Measurements from ENCODE around the gene JAZF1.
"Not testable (repeated sequence)": the region's sequence is repeated elsewhere in the genome, so short reads cannot be mapped to it uniquely, and the experiment has no call there.

The JAZF1 gene

GRCh38 chr7:27872356-27873275 is 308.0 kb downstream of the JAZF1 start:
- no peak for DNase-seq (ENCODE audit: low read depth)

GRCh38 chr7:27871866-27872265 is 308.7 kb downstream of the JAZF1 start:
- DNase-seq (ENCODE audit: low read depth) = no peak

- DNase-seq (ENCODE audit: low read depth) = no peak
These were observed 309.5 kb downstream of the JAZF1 start for GRCh38 chr7:27871086-27871485.

GRCh38 chr7:27870595-27870994 is 310.0 kb downstream of the JAZF1 start:
- no peak for DNase-seq (ENCODE audit: low read depth)

GRCh38 chr7:27869056-27869455 is 311.5 kb downstream of the JAZF1 start:
- DNase-seq (ENCODE audit: low read depth) = no peak

- DNase-seq (ENCODE audit: low read depth) = no peak
These were observed 312.5 kb downstream of the JAZF1 start for GRCh38 chr7:27868131-27868550.

GRCh38 chr7:27866828-27867672 is 313.5 kb downstream of the JAZF1 start:
- no peak for DNase-seq (ENCODE audit: low read depth)

GRCh38 chr7:27866256-27866655 is 314.3 kb downstream of the JAZF1 start:
- DNase-seq (ENCODE audit: low read depth) = no peak

GRCh38 chr7:27863880-27864279 is 316.7 kb downstream of the JAZF1 start:
- DNase-seq (ENCODE audit: low read depth) = no peak

- DNase-seq (ENCODE audit: low read depth) = no peak
These were observed 318.8 kb downstream of the JAZF1 start for GRCh38 chr7:27861747-27862146.

GRCh38 chr7:27860800-27861199 is 319.8 kb downstream of the JAZF1 start:
- no peak for DNase-seq (ENCODE audit: low read depth)

GRCh38 chr7:27856703-27857485 is 323.7 kb downstream of the JAZF1 start:
- not testable (repeated sequence) for DNase-seq (ENCODE audit: low read depth)

GRCh38 chr7:27850531-27850930 is 330.1 kb downstream of the JAZF1 start:
- no peak for DNase-seq (ENCODE audit: low read depth)

- DNase-seq (ENCODE audit: low read depth) = no peak
These were observed 334.2 kb downstream of the JAZF1 start for GRCh38 chr7:27846388-27846787.

- no peak for DNase-seq (ENCODE audit: low read depth)
These were observed 336.9 kb downstream of the JAZF1 start for GRCh38 chr7:27843584-27844305.

- DNase-seq (ENCODE audit: low read depth) = no peak
These were observed 337.7 kb downstream of the JAZF1 start for GRCh38 chr7:27842851-27843250.

- DNase-seq (ENCODE audit: low read depth) = no peak
These were observed 338.4 kb downstream of the JAZF1 start for GRCh38 chr7:27842094-27842692.

- DNase-seq (ENCODE audit: low read depth) = no peak
These were observed 339.7 kb downstream of the JAZF1 start for GRCh38 chr7:27840760-27841364.

- DNase-seq (ENCODE audit: low read depth) = no peak
These were observed 340.3 kb downstream of the JAZF1 start for GRCh38 chr7:27840313-27840712.

GRCh38 chr7:27839099-27839498 is 341.5 kb downstream of the JAZF1 start:
- no peak for DNase-seq (ENCODE audit: low read depth)

GRCh38 chr7:27836536-27836935 is 344.1 kb downstream of the JAZF1 start:
- no peak for DNase-seq (ENCODE audit: low read depth)
